ENCODE measurements around the gene SPINDOC. TPM values are rescaled to one million over a fixed set of nuclear protein-coding genes. Genes with fewer than 3 reads are reported as not detected.

SPINDOC gene
- polyA plus RNA-seq, 1 donor (not counting 4 experiments of a cell fraction or from before 2014, with no cell fraction given) = 8.1 TPM

- H3K9me3 ChIP-seq (ENCODE audit: control insufficient read depth, low read depth, low read length) = no peaks in the 10 kb centered on the region
- TF ChIP-seq EZH2 (IDR thresholded peaks at IDR 0.05; ENCODE audit: low read length) = no peak
- TF ChIP-seq CTCF (optimal IDR thresholded peaks at IDR 0.05 in 1 of 3, IDR thresholded peaks at IDR 0.05 in 1 of 3, conservative IDR thresholded peaks at IDR 0.05 in 1 of 3; ENCODE audit: extremely low read depth in 1 of 3, insufficient read depth in 2 of 3, low read length in 3 of 3) = no peak
- no peaks in the 10 kb centered on the region for H3K27me3 ChIP-seq (ENCODE audit: control insufficient read depth, extremely low read depth, insufficient read depth, low read length)
- FAIRE-seq = no peak
- no peak overlapping the region for H2AFZ ChIP-seq (ENCODE audit: control insufficient read depth, low read length)
- dilution Hi-C loops (cut with MboI; ENCODE audit: extremely low pct_ligation_motif_present, low sequenced_read_pairs) = no loop called here
- DNase-seq (ENCODE audit: low read depth, low spot score) = no peak
- peaks cover 30% of the 10 kb centered on the region for H3K79me2 ChIP-seq (ENCODE audit: control insufficient read depth, insufficient read depth, low read length)
- H3K4me2 ChIP-seq (ENCODE audit: control insufficient read depth, extremely low read depth, insufficient read depth, low read depth, low read length) = no peak overlapping the region
- no peaks in the 10 kb centered on the region for H4K20me1 ChIP-seq (ENCODE audit: control insufficient read depth, extremely low read depth, insufficient read depth, low read length)
- H3K9ac ChIP-seq (ENCODE audit: control insufficient read depth, extremely low read depth, insufficient read depth, low read length) = no peak overlapping the region
- no peak overlapping the region for H3K27ac ChIP-seq (ENCODE audit: control insufficient read depth, insufficient read depth, low read length)
- H3K36me3 ChIP-seq (ENCODE audit: control insufficient read depth in 2 of 2, extremely low read depth in 1 of 2, insufficient read depth in 2 of 2, low read length in 2 of 2) = peaks cover 12 to 26% of the 10 kb centered on the region in 2 experiments
- H3K4me1 ChIP-seq (ENCODE audit: control insufficient read depth, extremely low read depth, insufficient read depth, low read length) = peaks cover 13% of the 10 kb centered on the region
- no peaks in the 10 kb centered on the region for H3K9me1 ChIP-seq (ENCODE audit: control insufficient read depth, extremely low read depth, insufficient read depth, low read length)
- no peak overlapping the region for H3K4me3 ChIP-seq (ENCODE audit: control insufficient read depth in 2 of 3, extremely low read depth in 1 of 3, insufficient read depth in 2 of 3, low read depth in 1 of 3, low read length in 3 of 3)
Measured at GRCh38 chr11:63817758-63818498, 4.7 kb downstream of the SPINDOC start.

DNA sequence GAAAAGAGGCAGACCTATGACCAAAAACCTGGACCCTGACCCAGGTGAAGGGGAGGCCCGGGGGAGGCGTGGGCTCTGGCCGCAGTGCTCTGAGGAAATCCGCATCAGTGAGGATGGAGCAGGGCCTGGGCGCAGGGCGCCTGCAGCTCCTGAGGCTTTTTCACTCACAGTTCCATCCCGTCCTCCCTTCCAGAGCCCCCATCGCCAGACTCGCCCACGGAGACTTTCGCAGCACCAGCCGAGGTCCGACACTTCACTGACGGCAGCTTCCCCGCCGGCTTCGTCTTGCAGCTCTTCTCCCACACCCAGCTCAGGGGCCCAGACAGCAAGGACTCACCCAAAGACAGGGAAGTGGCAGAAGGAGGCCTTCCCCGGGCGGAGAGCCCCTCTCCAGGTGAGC lies 5.4 kb downstream of the SPINDOC start:
- no peak for TF ChIP-seq EZH2 (IDR thresholded peaks at IDR 0.05; ENCODE audit: low read length)
- no peak for TF ChIP-seq CTCF (optimal IDR thresholded peaks at IDR 0.05 in 1 of 3, IDR thresholded peaks at IDR 0.05 in 1 of 3, conservative IDR thresholded peaks at IDR 0.05 in 1 of 3; ENCODE audit: extremely low read depth in 1 of 3, insufficient read depth in 2 of 3, low read length in 3 of 3)
- no peaks in the 10 kb centered on the region for H3K9me3 ChIP-seq (ENCODE audit: control insufficient read depth, low read depth, low read length)
- H3K9me1 ChIP-seq (ENCODE audit: control insufficient read depth, extremely low read depth, insufficient read depth, low read length) = no peaks in the 10 kb centered on the region
- no peak overlapping the region for H3K4me2 ChIP-seq (ENCODE audit: control insufficient read depth, extremely low read depth, insufficient read depth, low read depth, low read length)
- H4K20me1 ChIP-seq (ENCODE audit: control insufficient read depth, extremely low read depth, insufficient read depth, low read length) = no peaks in the 10 kb centered on the region
- H3K27ac ChIP-seq (ENCODE audit: control insufficient read depth, insufficient read depth, low read length) = no peak overlapping the region
- no peak overlapping the region for H3K9ac ChIP-seq (ENCODE audit: control insufficient read depth, extremely low read depth, insufficient read depth, low read length)
- DNase-seq (ENCODE audit: low read depth, low spot score) (no peak), FAIRE-seq (no peak)
- no peak overlapping the region for H2AFZ ChIP-seq (ENCODE audit: control insufficient read depth, low read length)
- H3K4me1 ChIP-seq (ENCODE audit: control insufficient read depth, extremely low read depth, insufficient read depth, low read length) = peaks cover 13% of the 10 kb centered on the region
- H3K4me3 ChIP-seq (ENCODE audit: control insufficient read depth in 2 of 3, extremely low read depth in 1 of 3, insufficient read depth in 2 of 3, low read depth in 1 of 3, low read length in 3 of 3) = no peak overlapping the region
- H3K27me3 ChIP-seq (ENCODE audit: control insufficient read depth, extremely low read depth, insufficient read depth, low read length) = no peaks in the 10 kb centered on the region
- H3K79me2 ChIP-seq (ENCODE audit: control insufficient read depth, insufficient read depth, low read length) = peaks cover 28% of the 10 kb centered on the region
- peaks cover 12 to 28% of the 10 kb centered on the region in 2 experiments for H3K36me3 ChIP-seq (ENCODE audit: control insufficient read depth in 2 of 2, extremely low read depth in 1 of 2, insufficient read depth in 2 of 2, low read length in 2 of 2)
- dilution Hi-C loops (cut with MboI; ENCODE audit: extremely low pct_ligation_motif_present, low sequenced_read_pairs) = no loop called here

Measured in keratinocyte (primary cell).